GM12874 (cell line): ENCODE data around the gene GFAP.

Experiments used
- CTCF ChIP-seq: IDR thresholded peaks from 2 replicates; pipeline ENCODE4 v1.5.1; 2011; ENCODE audit warnings: low read depth, mild to moderate bottlenecking, control low read depth, low read length, moderate library complexity; ENCODE audit not compliant: insufficient read depth

GFAP gene

GRCh38 chr17:44915321-44915726 is at the start of gene GFAP:
GFAP (minus strand) TSS chr17:44915500; CDS start chr17:44915486, 14 bp downstream.
- TF ChIP-seq CTCF: no peak

GRCh38 chr17:44961921-44962350 is 46.6 kb upstream of the GFAP start:
- TF ChIP-seq CTCF: no peak

GRCh38 chr17:44960691-44961090 is 45.4 kb upstream of the GFAP start:
- no peak for TF ChIP-seq CTCF

- TF ChIP-seq CTCF: no peak
These were observed 44.7 kb upstream of the GFAP start for GRCh38 chr17:44959821-44960531.

- TF ChIP-seq CTCF: no peak
These were observed 42.0 kb upstream of the GFAP start for GRCh38 chr17:44956998-44957981.

GRCh38 chr17:44955674-44956425 is 40.5 kb upstream of the GFAP start:
- no peak for TF ChIP-seq CTCF
